Bronchial epithelial cell (primary cell): ENCODE measurements around the gene CCNY. TPM values are rescaled to one million over a fixed set of nuclear protein-coding genes. Genes with fewer than 3 reads are reported as not detected.

ENCODE experiments used
- DNase-seq: peaks from one replicate; pipeline ENCODE4 v3.0.0-alpha.2; 2010; ENCODE audit warnings: low read depth
- FAIRE-seq: peaks from 2 replicates; lab custom pipeline; 2011; peaks lifted over from hg19 to GRCh38; lab: Jason Lieb, UNC
- H3K27me3 ChIP-seq: 2 replicates; pipeline ENCODE4 v1.5.1; 2011; ENCODE audit warnings: low read length; ENCODE audit not compliant: control insufficient read depth, insufficient read depth
- H3K36me3 ChIP-seq: 2 replicates; pipeline ENCODE4 v1.5.1; 2011; ENCODE audit warnings: low read length; ENCODE audit not compliant: control insufficient read depth, insufficient read depth
- H3K4me3 ChIP-seq: 2 replicates; pipeline ENCODE4 v1.5.1; 2011; ENCODE audit warnings: mild to moderate bottlenecking, low read depth, low read length, control low read depth
- total RNA-seq: library from RNA; depleted of rRNA; stranded (reverse); fragments of >200 nt; gene quantifications from 2 replicates; pipeline ENCODE4 v1.2.1, GENCODE V29; 2014
- TF ChIP-seq, protein P1 (sequence below): IDR thresholded peaks from 2 replicates; pipeline ENCODE4 v1.5.1; 2011; ENCODE audit warnings: mild to moderate bottlenecking, moderate library complexity, low read length, control low read depth, inconsistent platforms; ENCODE audit not compliant: insufficient read depth, severe bottlenecking

CCNY gene
- total RNA-seq, 1 donor from 2014 or later = 66.3 TPM

DNA sequence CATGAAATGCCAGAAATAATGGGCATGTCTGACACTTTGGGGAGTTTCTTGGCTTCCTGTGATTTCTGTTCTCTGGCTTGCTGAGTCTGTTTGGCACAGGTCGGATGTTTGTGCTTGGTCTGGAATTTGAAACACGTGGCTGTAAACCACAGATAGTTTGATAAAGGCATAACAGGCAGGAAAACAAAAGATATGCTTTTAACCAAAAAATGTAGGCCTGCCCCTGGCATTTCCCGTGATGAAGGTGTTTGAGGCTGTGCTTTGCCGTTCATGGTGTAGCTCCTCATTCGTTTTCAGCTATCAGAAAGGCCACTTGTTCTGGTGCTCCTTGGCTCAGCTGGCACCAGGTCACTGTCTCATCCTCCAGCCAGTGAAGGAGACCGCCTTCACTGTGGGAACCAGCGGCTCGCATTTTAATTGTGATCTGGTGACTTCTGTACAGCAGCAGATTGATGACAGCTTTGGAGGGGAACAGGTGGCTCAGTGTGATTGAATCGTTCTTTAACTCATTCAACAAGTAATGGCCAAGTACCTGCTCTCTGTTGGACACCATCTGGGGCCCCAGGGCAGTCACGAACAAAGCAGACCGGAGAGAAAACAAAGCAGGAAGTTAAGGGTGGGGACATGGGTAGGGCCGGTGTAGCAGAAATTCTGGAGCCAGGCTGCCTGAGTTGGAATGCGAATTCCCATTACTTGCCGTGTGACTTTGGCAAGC is 111.5 kb downstream of the CCNY start:
- Histone ChIP-seq H3K36me3 (no peaks in the 10 kb centered on the region), H3K27me3 (no peaks in the 10 kb centered on the region), H3K4me3 (no peak overlapping the region)
- FAIRE-seq = no peak
- TF ChIP-seq, protein P1, sequence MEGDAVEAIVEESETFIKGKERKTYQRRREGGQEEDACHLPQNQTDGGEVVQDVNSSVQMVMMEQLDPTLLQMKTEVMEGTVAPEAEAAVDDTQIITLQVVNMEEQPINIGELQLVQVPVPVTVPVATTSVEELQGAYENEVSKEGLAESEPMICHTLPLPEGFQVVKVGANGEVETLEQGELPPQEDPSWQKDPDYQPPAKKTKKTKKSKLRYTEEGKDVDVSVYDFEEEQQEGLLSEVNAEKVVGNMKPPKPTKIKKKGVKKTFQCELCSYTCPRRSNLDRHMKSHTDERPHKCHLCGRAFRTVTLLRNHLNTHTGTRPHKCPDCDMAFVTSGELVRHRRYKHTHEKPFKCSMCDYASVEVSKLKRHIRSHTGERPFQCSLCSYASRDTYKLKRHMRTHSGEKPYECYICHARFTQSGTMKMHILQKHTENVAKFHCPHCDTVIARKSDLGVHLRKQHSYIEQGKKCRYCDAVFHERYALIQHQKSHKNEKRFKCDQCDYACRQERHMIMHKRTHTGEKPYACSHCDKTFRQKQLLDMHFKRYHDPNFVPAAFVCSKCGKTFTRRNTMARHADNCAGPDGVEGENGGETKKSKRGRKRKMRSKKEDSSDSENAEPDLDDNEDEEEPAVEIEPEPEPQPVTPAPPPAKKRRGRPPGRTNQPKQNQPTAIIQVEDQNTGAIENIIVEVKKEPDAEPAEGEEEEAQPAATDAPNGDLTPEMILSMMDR = no peak
- peak; percentile 53 for DNase-seq

GRCh38 chr10:35448687-35449662 is 112.7 kb downstream of the CCNY start:
- FAIRE-seq = no peak
- Histone ChIP-seq H3K27me3 (no peaks in the 10 kb centered on the region), H3K36me3 (no peaks in the 10 kb centered on the region), H3K4me3 (no peak overlapping the region)
- DNase-seq = peak; percentile 22
- TF ChIP-seq, protein P1 = no peak

DNA sequence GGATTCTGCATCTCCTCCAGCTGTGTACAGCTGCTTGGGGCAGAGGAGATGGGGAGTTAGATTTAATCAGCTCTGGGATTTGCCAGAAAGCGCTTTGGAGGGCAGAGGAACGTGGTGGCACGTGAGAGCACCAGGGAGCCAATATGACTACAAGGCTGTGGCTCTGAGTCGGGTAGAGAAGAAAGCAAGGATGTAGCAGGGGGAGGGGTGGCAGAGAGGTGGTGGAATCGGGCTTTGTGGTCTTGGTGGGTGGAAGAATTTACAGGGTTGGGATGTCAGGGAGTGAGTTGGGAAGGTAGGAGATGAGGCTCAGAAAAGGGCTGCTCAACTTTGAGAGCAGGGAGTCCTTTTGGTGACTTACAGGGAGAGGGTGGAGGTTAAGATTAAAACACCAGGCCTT is 113.6 kb downstream of the CCNY start:
- FAIRE-seq = no peak
- TF ChIP-seq, protein P1 = no peak
- DNase-seq = no peak
- H3K36me3 ChIP-seq = no peaks in the 10 kb centered on the region
- no peaks in the 10 kb centered on the region for H3K27me3 ChIP-seq
- no peak overlapping the region for H3K4me3 ChIP-seq

- DNase-seq (no peak), FAIRE-seq (no peak)
- H3K4me3 ChIP-seq = no peak overlapping the region
- peaks cover 2% of the 10 kb centered on the region for H3K36me3 ChIP-seq
- H3K27me3 ChIP-seq = no peaks in the 10 kb centered on the region
- TF ChIP-seq, protein P1 = no peak
Measured at GRCh38 chr10:35451151-35452016, 115.1 kb downstream of the CCNY start.

DNA sequence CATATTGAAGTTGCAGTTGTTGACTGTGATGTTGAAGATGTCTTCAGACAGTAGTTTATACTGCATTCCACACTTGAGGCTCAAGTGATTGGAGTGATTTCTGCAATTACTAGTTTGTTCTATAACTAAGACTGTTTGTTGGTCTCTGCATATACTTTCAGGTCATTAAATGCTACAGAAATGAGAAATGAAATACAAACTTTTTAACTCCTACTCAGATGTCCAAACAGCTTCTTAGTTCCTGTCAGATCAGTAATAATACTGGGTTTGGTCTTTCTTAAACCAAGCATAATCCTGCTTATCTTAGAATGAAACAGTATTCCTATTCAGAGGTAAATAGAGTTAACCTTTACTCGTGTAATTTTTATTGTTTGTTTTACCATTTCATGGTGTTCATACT is 115.9 kb downstream of the CCNY start:
- DNase-seq = no peak
- TF ChIP-seq, protein P1 = no peak
- Histone ChIP-seq H3K36me3 (peaks cover 2% of the 10 kb centered on the region), H3K4me3 (no peak overlapping the region), H3K27me3 (no peaks in the 10 kb centered on the region)
- FAIRE-seq = no peak
